Measurements from ENCODE around the gene ZNF212.

ZNF212 gene

DNA sequence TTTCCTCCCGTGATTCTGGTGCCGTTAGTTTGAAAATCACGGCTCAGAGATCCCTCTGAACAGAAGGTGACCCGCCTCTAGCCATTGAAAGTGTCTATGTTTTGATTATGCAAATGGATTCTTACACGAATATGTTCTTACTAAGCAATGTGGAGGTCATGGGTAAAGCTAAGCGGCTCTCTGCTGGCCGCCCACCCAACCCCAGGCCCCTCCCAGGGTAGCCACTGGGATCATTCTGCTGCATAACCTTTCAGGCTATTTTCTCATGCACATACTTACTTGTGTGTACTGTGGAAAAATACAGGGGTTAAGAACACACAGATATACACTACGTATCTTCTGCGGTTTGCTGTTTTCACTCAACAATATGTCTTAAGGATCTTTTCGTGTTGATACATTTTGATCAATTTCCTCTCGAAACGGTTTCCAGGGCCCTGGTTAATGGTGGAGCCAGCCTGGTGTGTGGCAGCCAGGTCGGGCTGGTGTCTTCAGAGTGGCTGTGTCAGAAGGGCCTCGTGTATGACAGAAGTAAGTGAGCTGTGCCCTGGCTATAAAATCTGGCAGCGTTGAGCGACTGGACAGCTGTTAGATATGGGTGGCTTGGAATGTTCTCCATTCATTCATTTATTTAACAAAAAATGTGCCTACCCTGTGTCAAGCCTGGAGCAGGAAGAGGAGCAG lies 52.5 kb downstream of the ZNF212 start:
- DNase-seq: no peak
- TF ChIP-seq POLR2A (IDR thresholded peaks at IDR 0.05; ENCODE audit: low read length): no peak
- no peak for TF ChIP-seq GATA1 (IDR thresholded peaks at IDR 0.05; ENCODE audit: low read depth, low read length)

DNA sequence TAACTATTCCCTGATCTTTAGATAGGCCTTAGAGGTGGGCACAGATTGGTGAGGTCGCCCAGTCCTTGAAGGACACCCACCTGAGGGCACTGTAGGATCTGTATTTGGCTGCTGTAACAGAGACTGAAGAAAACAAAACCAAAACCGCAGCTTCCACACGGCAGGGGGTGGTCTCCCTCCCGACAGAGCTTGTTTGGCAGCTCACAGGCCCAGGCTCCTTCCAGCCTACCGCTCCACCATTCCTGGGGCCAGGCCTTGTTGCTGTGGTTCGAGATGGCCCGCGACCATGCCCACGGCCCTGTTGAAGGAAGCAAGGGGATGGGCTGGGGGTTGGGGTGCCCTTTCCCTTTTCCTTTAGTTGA lies 53.0 kb downstream of the ZNF212 start:
- TF ChIP-seq POLR2A (IDR thresholded peaks at IDR 0.05; ENCODE audit: low read length) (no peak), GATA1 (IDR thresholded peaks at IDR 0.05; ENCODE audit: low read depth, low read length) (no peak)
- DNase-seq: no peak

DNA sequence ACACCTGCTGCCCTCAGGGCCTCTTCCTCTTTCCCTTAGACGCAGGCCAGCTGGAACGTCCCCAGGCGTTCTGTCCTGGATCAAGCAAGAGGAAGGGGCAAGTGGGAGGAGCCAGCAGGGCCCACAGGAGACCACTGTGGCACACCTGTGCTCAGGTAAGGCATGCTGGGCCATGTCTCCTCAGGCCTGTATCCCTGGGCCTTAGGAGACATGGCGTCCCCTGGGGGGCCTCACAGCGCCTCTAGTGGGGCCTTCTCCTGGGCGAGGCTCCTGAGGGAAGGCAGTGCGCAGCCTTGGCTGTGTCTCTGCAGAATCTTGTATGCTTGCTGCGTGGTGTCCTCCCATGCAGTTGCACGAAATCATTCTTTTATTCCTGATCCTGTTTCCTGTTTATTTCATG lies 53.9 kb downstream of the ZNF212 start:
- DNase-seq: no peak
- TF ChIP-seq POLR2A (IDR thresholded peaks at IDR 0.05; ENCODE audit: low read length): no peak
- TF ChIP-seq GATA1 (IDR thresholded peaks at IDR 0.05; ENCODE audit: low read depth, low read length): no peak

DNA sequence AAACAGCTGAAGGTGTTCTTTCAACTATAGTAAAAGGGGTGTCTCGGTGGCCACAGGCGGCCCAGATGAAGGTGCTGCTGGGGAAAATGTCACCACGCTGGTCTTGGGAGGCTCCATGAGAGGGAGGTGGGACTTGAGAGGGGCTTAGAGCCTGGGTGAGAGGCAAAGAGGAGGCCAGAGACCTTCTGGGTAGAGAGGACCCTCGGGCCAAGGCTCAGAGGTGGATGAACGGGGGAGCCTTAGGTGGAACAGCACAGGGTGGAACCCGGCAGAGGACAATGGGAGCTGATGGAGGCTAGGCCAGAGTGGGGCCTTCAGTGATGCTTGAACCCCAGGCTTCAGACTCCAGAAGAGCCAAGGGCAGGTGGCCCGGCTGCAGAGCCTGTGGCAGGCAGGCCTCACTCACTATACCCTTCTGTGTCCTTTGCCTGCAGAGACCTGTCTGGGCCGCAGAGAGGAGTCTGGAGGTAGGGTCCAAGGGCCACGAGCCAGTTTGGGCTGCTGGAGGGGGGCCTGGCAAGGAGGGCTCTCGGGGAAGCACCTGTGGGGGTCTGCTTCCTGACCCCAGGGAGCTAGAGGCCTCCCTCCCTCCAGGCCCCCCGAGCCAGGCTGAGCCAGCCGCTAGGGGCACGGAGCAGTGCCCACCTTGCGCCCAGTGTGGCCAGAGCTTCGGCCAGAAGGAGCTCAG lies 54.6 kb downstream of the ZNF212 start:
- TF ChIP-seq POLR2A (IDR thresholded peaks at IDR 0.05; ENCODE audit: low read length): no peak
- TF ChIP-seq GATA1 (IDR thresholded peaks at IDR 0.05; ENCODE audit: low read depth, low read length): no peak

DNA sequence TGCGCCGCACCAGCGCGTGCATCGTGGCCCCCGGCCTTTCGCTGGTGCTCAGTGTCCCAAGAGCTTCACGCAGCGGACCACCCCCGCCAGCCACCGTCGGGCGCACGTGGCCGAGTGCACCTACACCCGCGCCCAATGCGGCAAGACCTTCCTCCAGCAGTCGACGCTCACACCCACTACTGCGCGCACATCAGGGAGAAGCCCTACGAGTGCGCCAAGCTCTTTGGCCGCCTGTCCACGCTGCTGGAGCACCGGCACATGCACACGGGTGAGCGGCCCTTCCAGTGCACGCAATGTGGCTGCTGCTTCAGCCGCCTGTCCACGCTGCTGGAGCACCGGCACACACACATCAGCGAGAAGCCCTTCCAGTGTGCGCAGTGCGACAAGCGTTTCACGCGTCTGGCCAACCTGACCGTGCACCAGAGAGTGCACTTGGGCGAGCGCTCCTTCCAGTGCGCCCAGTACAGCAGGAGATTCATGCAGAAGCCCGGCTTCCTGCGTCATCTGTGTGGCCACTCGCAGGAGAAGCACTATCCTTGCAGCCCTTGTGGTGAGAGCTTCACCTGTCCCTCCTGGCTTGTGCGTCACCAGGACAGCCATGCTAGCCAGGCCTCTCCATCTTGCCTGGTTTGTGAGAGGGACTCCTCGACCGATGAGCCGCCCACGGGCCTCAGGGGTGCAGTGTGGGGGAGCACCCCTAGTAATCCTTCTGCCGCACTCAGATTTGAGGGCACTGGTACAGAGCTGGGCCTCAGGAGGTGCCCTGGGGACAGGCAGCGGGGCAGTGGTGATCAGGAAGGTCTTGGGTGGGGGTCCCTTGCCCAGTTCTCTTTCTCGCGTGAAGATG lies 55.4 kb downstream of the ZNF212 start:
- no peak for DNase-seq

More for the DNA sequence above, 54.6 kb downstream of the ZNF212 start:
- DNase-seq: no peak

DNA sequence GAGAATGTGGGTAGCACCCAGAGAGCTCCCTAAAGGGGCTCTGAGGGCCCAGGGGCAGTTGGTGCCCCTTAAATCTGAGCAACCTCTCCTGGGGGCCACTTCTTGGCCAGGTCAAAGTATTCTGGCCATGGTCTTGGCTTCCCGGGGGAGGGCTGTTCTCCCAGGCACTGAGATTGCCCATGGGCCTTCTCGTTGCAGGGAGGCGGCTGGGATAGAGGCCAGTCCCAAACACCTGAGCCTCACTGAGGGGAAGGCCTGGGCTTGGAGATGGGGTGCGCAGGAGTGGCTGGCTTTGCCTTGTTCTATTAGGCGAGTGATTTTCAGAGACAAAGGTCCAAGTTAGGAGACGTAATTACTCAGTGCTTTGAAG lies 56.0 kb downstream of the ZNF212 start:
- no peak for DNase-seq
- TF ChIP-seq GATA1 (IDR thresholded peaks at IDR 0.05; ENCODE audit: low read depth, low read length): no peak
- TF ChIP-seq POLR2A (IDR thresholded peaks at IDR 0.05; ENCODE audit: low read length): no peak

More for the DNA sequence above, 55.4 kb downstream of the ZNF212 start:
- TF ChIP-seq POLR2A (IDR thresholded peaks at IDR 0.05; ENCODE audit: low read length) (no peak), GATA1 (IDR thresholded peaks at IDR 0.05; ENCODE audit: low read depth, low read length) (no peak)

DNA sequence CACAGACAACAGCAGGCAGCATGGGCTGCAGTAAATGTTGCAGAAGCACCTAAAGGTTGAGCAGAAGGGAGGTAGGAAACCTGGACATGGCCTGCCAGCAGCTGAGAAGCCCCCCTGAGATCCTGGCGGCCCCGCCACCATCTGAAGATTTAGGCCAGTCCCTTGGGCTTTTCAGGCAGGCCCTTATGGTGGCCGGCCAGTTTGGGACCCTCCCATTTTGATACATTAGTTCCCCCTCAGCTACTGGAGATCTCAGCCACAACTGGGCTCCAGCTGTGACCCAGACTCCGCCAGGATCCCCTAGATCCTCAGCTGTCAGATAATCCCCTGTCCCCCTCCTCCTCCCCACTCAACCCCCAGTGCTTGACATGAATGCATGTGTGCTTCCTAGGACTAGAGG lies 56.9 kb downstream of the ZNF212 start:
- DNase-seq: no peak
- TF ChIP-seq GATA1 (IDR thresholded peaks at IDR 0.05; ENCODE audit: low read depth, low read length) (no peak), POLR2A (IDR thresholded peaks at IDR 0.05; ENCODE audit: low read length) (no peak)

DNA sequence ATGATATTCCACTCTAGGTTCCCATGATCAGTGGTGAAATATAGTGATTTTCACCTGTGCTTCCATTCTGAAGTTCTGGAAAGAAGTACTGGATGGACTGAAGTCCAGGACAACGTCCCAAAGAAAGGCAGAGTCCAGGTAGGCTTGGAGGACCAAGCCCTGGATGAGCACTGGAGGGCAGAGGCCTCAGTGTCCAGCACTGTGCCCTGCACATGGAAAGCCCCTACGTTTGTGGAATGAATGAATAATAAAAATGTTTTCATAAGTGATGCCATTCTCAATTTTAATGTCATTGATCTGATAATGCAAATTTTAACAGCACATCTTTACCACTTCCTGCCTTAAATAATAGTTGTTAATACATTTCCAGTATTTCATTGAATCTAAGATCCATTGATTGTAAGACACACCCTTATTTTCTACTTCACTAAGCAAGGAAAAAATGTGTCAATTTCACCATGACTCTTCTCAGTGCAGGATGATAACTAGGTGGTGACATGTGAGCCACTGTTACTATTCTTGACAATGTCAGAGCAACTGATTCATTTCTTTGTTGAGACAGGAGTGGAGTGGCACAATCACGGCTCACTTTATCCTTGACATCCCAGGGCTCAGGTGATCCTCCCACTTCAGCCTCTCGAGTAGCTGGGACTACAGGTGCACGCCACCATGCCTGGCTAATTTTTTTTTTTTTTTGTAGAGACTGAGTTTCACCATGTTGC lies 57.7 kb downstream of the ZNF212 start:
- no peak for TF ChIP-seq POLR2A (IDR thresholded peaks at IDR 0.05; ENCODE audit: low read length)
- no peak for TF ChIP-seq GATA1 (IDR thresholded peaks at IDR 0.05; ENCODE audit: low read depth, low read length)
- DNase-seq: no peak

DNA sequence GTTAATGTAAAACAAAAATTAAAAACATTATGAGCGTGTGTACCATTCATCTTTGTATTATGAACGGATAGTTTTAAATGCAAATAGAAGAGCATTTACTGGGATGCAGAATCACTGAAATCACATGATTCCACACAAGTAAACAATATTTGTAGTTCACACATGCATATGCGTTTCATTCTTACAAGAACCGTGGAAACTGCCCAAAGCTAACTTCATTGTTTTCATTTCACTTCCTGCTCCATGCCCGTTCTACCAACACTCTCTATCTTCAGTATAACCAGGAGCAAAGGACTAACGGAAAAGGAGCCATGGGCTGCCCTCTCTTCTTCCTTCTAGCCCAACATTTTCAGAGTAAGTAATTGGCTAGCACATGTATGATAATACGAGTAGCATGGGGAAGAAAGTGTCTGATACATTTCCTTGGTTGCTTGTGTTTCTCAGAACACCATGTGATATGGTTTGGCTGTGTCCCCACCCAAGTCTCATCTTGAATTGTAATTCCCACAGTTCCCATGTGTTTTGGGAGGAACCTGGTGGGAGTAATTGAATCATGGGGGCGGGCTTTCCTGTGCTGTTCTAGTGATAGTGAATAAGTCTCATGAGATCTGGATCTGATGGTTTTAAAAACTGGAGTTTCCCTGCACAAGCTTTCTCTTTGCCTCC lies 61.3 kb downstream of the ZNF212 start:
- TF ChIP-seq GATA1 (IDR thresholded peaks at IDR 0.05; ENCODE audit: low read depth, low read length) (no peak), POLR2A (IDR thresholded peaks at IDR 0.05; ENCODE audit: low read length) (no peak)
- DNase-seq: no peak

DNA sequence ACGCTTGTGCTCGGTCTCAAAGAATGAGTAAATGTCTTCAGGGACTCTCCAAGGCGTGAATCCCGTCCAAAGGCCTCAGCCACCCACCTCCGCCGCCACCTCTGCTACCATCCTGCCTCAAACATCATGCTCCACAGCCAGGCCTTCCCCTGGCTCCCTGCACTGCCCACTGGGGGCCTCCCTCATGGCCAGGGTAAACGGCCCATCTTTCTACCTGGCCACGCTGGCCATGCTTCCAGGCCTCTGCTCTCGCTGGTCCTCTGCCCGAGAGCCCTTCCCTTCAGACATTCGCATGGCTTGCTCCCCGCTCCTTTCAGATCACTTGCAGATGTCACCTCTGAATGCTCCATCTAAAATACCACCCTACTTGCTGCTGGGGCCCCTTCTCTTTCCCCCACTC lies 62.8 kb downstream of the ZNF212 start:
- no peak for TF ChIP-seq GATA1 (IDR thresholded peaks at IDR 0.05; ENCODE audit: low read depth, low read length)
- DNase-seq: no peak

DNA sequence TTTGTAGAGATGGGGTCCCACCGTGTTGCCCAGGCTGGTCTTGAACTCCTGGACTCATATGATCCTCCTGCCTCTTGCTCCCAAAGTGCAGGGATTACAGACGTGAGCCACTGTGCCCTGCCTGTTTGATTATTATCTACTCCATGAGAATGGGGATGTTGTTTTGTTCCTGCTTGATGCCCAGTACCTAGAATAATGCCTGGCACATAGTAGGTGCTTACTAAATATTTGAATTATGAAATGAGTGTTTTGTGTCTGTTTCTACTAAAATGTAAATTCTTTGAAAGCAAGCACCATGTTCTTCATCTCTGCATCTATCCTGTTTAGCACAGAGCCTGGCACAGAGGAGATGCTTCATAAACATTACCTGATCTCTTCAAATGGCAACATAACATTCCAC lies 63.4 kb downstream of the ZNF212 start:
- DNase-seq: no peak
- TF ChIP-seq GATA1 (IDR thresholded peaks at IDR 0.05; ENCODE audit: low read depth, low read length) (no peak), POLR2A (IDR thresholded peaks at IDR 0.05; ENCODE audit: low read length) (no peak)

DNA sequence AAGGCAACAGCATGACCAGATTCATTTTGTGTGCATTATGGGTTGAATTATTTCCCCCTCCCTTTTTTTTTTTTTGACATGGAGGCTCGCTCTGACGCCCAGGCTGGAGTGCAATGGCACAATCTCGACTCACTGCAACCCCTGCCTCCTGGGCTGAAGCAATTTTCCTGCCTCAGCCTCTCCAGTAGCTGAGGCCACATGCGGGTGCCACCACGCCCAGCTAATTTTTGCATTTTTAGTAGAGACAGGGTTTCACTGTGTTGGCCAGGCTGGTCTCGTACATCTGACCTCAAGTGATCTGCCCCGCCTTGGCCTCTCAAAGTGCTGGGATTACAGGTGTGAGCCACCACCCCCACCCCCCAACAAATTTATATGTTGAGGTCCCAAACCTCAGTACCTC lies 64.6 kb downstream of the ZNF212 start:
- TF ChIP-seq GATA1 (IDR thresholded peaks at IDR 0.05; ENCODE audit: low read depth, low read length) (no peak), POLR2A (IDR thresholded peaks at IDR 0.05; ENCODE audit: low read length) (no peak)
- DNase-seq: no peak
